ENCODE results near the gene STRIP1.
"Not testable (repeated sequence)": the region's sequence is repeated elsewhere in the genome, so short reads cannot be mapped to it uniquely, and the experiment has no call there.

STRIP1 gene

GRCh38 chr1:110011527-110012041 is 22.8 kb upstream of the STRIP1 start:
- peak in 1 of 2 experiments; percentile 15 for DNase-seq

GRCh38 chr1:110012100-110012780 is 22.2 kb upstream of the STRIP1 start:
- DNase-seq = no peak

- DNase-seq = no peak
These were observed 16.6 kb upstream of the STRIP1 start for GRCh38 chr1:110017792-110018191.

- DNase-seq = no peak
These were observed 16.0 kb upstream of the STRIP1 start for GRCh38 chr1:110018396-110018795.

GRCh38 chr1:110019770-110020169 is 14.7 kb upstream of the STRIP1 start:
- no peak for DNase-seq

- no peak for DNase-seq
These were observed 13.1 kb upstream of the STRIP1 start for GRCh38 chr1:110021285-110021684.

DNA sequence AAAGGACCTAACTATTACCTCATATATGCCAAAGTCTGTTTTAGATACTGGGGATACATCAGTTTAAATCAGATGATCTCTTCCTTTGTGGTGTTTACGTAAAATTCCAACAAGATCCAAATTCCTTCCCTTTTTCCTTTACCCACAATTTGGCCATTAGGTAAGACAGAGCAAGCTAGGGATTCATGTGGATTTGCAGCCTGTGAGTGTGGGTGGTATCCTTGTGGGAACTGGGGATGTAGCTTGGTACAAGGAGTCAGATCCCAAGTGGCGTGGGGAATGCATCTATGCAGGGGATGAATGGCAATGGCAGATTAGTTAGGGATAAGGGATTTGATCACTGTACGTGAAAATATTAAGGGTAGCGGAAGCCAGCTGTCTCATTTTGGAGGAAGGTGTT is 9.8 kb upstream of the STRIP1 start:
- no peak for DNase-seq

GRCh38 chr1:110030687-110031086 is 3.7 kb upstream of the STRIP1 start:
- not testable (repeated sequence) for DNase-seq

DNA sequence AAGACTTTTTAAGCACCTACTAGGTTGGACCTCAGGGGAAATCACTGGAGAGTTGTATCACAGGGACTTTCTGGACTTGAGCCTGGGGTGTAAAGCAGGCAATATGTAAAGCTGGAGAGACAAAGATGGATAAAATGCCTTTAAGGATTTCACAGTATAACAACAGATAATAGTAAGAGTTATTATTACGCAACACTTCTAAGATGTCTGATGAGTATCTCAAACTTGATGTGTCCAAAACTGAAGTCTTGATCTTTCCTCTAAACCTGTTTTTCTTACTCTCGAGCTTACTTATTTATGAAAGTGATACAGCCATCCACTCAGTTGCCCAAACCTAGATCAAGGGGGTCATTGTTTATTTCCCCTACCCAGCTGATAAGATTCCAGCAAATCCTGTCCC is 2.1 kb upstream of the STRIP1 start:
- DNase-seq = no peak

- no peak for DNase-seq
These were observed 1.0 kb upstream of the STRIP1 start for GRCh38 chr1:110033421-110033820.

- no peak for DNase-seq
These were observed 379 bp upstream of the STRIP1 start for GRCh38 chr1:110034040-110034450.

DNA sequence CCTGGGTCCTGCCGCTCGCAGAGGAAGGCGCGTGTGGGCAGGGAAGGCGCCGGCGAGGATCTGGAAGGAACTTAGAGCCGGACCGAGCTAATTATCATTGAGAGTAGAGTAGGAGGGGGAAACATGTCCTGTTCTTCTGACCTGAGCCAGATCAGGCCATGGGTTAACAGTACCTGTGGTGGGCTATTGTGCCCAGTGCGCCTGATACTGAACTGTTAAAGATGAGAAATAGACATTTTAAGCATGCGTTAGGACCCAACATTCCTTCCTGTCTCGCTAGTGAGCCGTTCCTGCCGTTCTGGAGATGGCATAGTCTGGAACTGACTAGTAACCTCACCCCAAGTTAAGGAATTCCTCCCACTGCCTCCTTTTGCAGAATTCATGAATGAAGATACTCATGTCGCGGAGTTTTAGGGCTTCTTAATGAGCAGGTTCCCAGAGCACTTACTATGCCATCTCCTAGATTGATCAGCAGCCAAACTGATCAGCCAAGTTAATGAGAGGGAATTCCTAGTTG is 870 bp downstream of the STRIP1 start:
- no peak for DNase-seq

DNA sequence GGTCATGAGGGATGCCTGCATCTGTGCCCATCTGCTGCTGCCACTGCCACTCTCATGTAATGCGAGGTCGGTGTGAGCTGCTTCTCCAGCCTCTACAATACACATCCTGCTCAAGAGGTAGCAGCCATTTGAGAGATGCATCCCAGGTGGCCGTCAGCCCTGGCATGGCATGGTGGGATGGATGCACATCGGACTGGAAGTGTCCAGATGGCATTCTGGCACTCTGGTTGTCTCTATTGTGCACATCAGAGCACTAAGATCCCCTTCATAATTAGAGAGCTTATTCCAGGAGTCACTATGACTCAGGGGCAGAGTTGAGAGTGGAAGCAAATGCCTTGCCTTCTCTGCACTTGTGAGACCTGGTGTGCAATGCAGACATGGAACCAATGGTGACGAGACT is 3.8 kb downstream of the STRIP1 start:
- no peak for DNase-seq

GRCh38 chr1:110039641-110040040 is 5.2 kb downstream of the STRIP1 start:
- DNase-seq = no peak

GRCh38 chr1:110040548-110040947 is 6.1 kb downstream of the STRIP1 start:
- DNase-seq = peak; percentile 30 to 70

GRCh38 chr1:110043016-110043415 is 8.6 kb downstream of the STRIP1 start:
- DNase-seq = no peak

DNA sequence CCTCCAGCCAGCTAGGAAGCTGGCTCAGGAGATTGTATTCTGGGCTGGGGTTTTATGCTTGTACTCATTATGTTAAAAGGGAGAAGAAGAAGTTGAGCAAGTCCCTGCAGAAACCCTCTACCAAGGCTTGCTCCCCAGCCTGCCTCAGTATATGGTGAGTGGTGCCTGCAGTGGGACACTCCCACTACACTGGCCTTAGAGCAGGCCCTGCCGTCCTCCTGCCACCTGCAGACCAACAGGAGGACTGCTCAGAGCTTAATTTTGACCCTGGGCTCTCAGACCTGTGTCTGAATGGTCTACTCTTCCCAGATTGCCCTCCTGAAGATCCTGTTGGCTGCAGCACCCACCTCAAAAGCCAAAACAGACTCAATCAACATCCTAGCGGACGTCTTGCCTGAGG is 13.0 kb downstream of the STRIP1 start:
- no peak for DNase-seq

- no peak for DNase-seq
These were observed 13.8 kb downstream of the STRIP1 start for GRCh38 chr1:110048240-110048639.

- no peak for DNase-seq
These were observed 14.6 kb downstream of the STRIP1 start for GRCh38 chr1:110048923-110049601.

GRCh38 chr1:110049801-110050601 is 15.6 kb downstream of the STRIP1 start:
- DNase-seq = no peak

GRCh38 chr1:110050602-110051261 is 16.3 kb downstream of the STRIP1 start:
- DNase-seq = no peak

DNA sequence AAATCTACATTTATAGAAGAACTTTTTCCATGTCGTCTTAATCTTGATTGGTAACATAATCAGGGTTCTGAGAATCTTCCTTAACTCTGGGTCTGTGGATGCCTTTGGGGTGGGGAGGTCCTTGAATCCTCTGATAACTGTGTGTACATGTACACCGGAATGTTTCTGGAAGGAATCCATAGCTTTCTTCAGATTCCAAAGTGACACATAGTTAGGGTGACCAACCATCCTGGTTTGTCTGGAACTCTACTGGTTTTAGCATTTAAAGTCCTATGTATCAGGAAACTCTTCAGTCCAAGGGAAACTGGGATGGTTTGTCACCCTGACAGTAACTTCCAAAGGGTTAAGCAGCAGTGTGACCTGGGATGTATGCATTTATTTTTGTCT is 16.8 kb downstream of the STRIP1 start:
- no peak for DNase-seq

Measured in stimulated activated CD4-positive, alpha-beta T cell treated with anti-CD3 and anti-CD28 coated beads, Interleukin-4, amount 100 ng/mL, for 4 hours (primary cell).